K562 (cell line): ENCODE results near the gene TRIM31. TPM values are rescaled to one million over a fixed set of nuclear protein-coding genes. Genes with fewer than 3 reads are reported as not detected.
A peak's percentile ranks its signal among the peaks of the same experiment; 100 is the strongest.

Source experiments
- CEBPG ChIP-seq, 3 experiments: fragments of 200-800 bp in 1 of 3; sonication (Bioruptor generic) in 1 of 3; sonication (generic) in 1 of 3; formaldehyde crosslinking in 1 of 3; IDR thresholded peaks in 2 of 3; conservative IDR thresholded peaks in 1 of 3; 2 replicates each; pipeline versions ENCODE4 v1.6.1 to v1.8.0; 2016 to 2022; ENCODE audit warnings: missing compliant biosample characterization in 2 of 3, missing genetic modification characterization in 2 of 3, mild to moderate bottlenecking in 1 of 3, missing genetic modification reagents in 1 of 3
- FOS ChIP-seq: IDR thresholded peaks from 3 replicates; pipeline ENCODE4 v1.6.1; 2011; ENCODE audit not compliant: insufficient read length; ENCODE audit errors: extremely low read depth
- GABPB1 ChIP-seq: sonication (generic); formaldehyde crosslinking; IDR thresholded peaks from 2 replicates; pipeline ENCODE4 v1.8.0; 2022; ENCODE audit warnings: mild to moderate bottlenecking, missing genetic modification reagents
- GTF2F1 ChIP-seq: IDR thresholded peaks from 2 replicates; pipeline ENCODE4 v1.6.1; 2011; ENCODE audit warnings: low read depth, low read length, improper control_type of control experiment
- HCFC1 ChIP-seq: IDR thresholded peaks from 2 replicates; pipeline ENCODE4 v1.6.1; 2012; ENCODE audit warnings: low read depth, low read length, improper control_type of control experiment
- HDAC6 ChIP-seq: IDR thresholded peaks from 2 replicates; pipeline ENCODE4 v1.6.1; 2012; ENCODE audit warnings: low read depth, mild to moderate bottlenecking, control low read depth, inconsistent platforms, low read length, moderate library complexity
- ILK ChIP-seq: fragments of 450-650 bp; IDR thresholded peaks from 2 replicates; pipeline ENCODE4 v1.6.1; 2016; ENCODE audit warnings: missing genetic modification characterization, low read depth, mild to moderate bottlenecking, missing compliant biosample characterization, moderate library complexity, borderline replicate concordance
- MAZ ChIP-seq, 2 experiments: fragments of 450-650 bp in 1 of 2; sonication (generic) in 1 of 2; formaldehyde crosslinking; IDR thresholded peaks in 1 of 2; conservative IDR thresholded peaks in 1 of 2; 2 replicates each; pipeline versions ENCODE4 v1.4.0 to v1.5.0; 2020; ENCODE audit warnings: mild to moderate bottlenecking in 1 of 2, missing genetic modification reagents in 1 of 2
- PHB ChIP-seq: fragments of 250-450 bp; sonication (Bioruptor Pico); IDR thresholded peaks from 2 replicates; pipeline ENCODE4 v1.5.0; 2021
- PKNOX1 ChIP-seq: fragments of 450-650 bp; IDR thresholded peaks from 2 replicates; pipeline ENCODE4 v1.6.1; 2016
- SAFB2 ChIP-seq: fragments of 200-400 bp; formaldehyde crosslinking; IDR thresholded peaks from 2 replicates; pipeline ENCODE4 v1.6.1; 2018; ENCODE audit warnings: borderline replicate concordance, low read length, low read depth, moderate library complexity; ENCODE audit not compliant: severe bottlenecking
- SMAD2 ChIP-seq: fragments of 150-350 bp; IDR thresholded peaks from 2 replicates; pipeline ENCODE4 v1.6.1; 2014; ENCODE audit warnings: low read depth, mild to moderate bottlenecking, low read length
- TEAD1 ChIP-seq, 2 experiments: fragments of 450-650 bp in 1 of 2; sonication (generic) in 1 of 2; formaldehyde crosslinking; IDR thresholded peaks; 2 replicates each; pipeline versions ENCODE4 v1.4.0 to v1.8.0; 2020 to 2022; ENCODE audit warnings: mild to moderate bottlenecking in 2 of 2, missing genetic modification reagents in 1 of 2
- VEZF1 ChIP-seq: fragments of 200-800 bp; sonication (Bioruptor generic); IDR thresholded peaks from 2 replicates; pipeline ENCODE4 v1.6.1; 2017; ENCODE audit warnings: missing genetic modification characterization, missing compliant biosample characterization
- ZNF668 ChIP-seq: fragments of 250-450 bp; sonication (Bioruptor Pico); IDR thresholded peaks from 2 replicates; pipeline ENCODE4 v1.8.0; 2022; ENCODE audit warnings: mild to moderate bottlenecking, inconsistent platforms
- polyA plus RNA-seq, 8 experiments: library from polyadenylated mRNA; depleted of rRNA in 4 of 8; stranded (reverse) in 5 of 8; unstranded in 3 of 8; fragments of >200 nt; fragmentation: Nextera tagmentation in 2 of 8; fragmentation: Illumina TruSeq in 1 of 8; extraction: Ambion mirVana in 2 of 8; extraction: Trizol in 1 of 8; gene quantifications; 2 replicates each; pipeline versions ENCODE4 v1.2.1 to v1.2.3, GENCODE V29; 2011 to 2014; ENCODE audit warnings: inconsistent platforms in 1 of 8, missing spikeins in 1 of 8
- total RNA-seq, 7 experiments: library from RNA; depleted of rRNA in 6 of 7; stranded (reverse); fragments of >200 nt in 6 of 7; fragmentation: Illumina TruSeq in 2 of 7; extraction: Trizol in 2 of 7; gene quantifications; 2 replicates each; pipeline versions ENCODE4 v1.2.1 to v1.2.3, GENCODE V29; 2011 to 2021; ENCODE audit warnings: low replicate concordance in 1 of 7

Gene TRIM31
- total and polyA plus RNA-seq, 9 of the 15 experiments (the other 6 are each of a cell fraction or from before 2014, with no cell fraction given), result not detected

- TF ChIP-seq PKNOX1, result peak; percentile 96
- no peak; a peak in 1 of 4 replicates for TF ChIP-seq MAZ (CRISPR knock-in tag; conservative IDR thresholded peaks at IDR 0.05 in 1 of 2, IDR thresholded peaks at IDR 0.05 in 1 of 2)
- TF ChIP-seq GTF2F1, result no peak
- peak; percentile 75 for TF ChIP-seq GABPB1 (CRISPR knock-in tag)
- no peak for TF ChIP-seq TEAD1 (CRISPR knock-in tag; IDR thresholded peaks at IDR 0.05)
- TF ChIP-seq PHB, result no peak
- no peak for TF ChIP-seq CEBPG (CRISPR knock-in tag; IDR thresholded peaks at IDR 0.05)
- TF ChIP-seq CEBPG (tag; conservative IDR thresholded peaks at IDR 0.05 in 1 of 2, IDR thresholded peaks at IDR 0.05 in 1 of 2), result peak in 1 of 2 experiments; percentile 74; a peak in 1 of 4 replicates
- no peak for TF ChIP-seq SMAD2
- no peak for TF ChIP-seq ILK (tag)
- 0 out of 2 replicates have a peak, but pooled peaks have one; percentile 21 for TF ChIP-seq VEZF1 (CRISPR knock-in tag)
- TF ChIP-seq ZNF668, result no peak
- TF ChIP-seq HCFC1, result no peak
- no peak for TF ChIP-seq FOS
- TF ChIP-seq HDAC6, result no peak
- no peak for TF ChIP-seq SAFB2
Measured at GRCh38 chr6:30156262-30156599, 43.3 kb upstream of the TRIM31 start (continued).
